SU-DHL-6 (cell line): ENCODE measurements around the gene FAM240A.
A peak's percentile ranks its signal among the peaks of the same experiment; 100 is the strongest.

ENCODE experiments used
- H2AFZ ChIP-seq: fragments of 200-600 bp; sonication (generic); 2 replicates; pipeline ENCODE4 v1.6.1; 2014; ENCODE audit warnings: low read depth, mild to moderate bottlenecking, moderate library complexity, mixed read lengths, antibody characterized with exemption, low read length; ENCODE audit not compliant: severe bottlenecking
- H3F3A ChIP-seq: fragments of 200-600 bp; shearing (Covaris generic); 2 replicates; pipeline ENCODE4 v1.6.0; 2016; ENCODE audit warnings: antibody characterized with exemption, mild to moderate bottlenecking; ENCODE audit not compliant: insufficient read depth
- H3K27ac ChIP-seq: fragments of 200-600 bp; sonication (generic); 2 replicates; pipeline ENCODE4 v1.5.1; 2016; ENCODE audit warnings: low read depth, mild to moderate bottlenecking, low read length, moderate library complexity, mixed read lengths
- H3K27me3 ChIP-seq: fragments of 200-600 bp; sonication (generic), shearing (Covaris generic); 2 replicates; pipeline ENCODE4 v1.6.0; 2014; ENCODE audit warnings: mild to moderate bottlenecking, low read length
- H3K36me3 ChIP-seq: fragments of 200-600 bp; sonication (generic); 2 replicates; pipeline ENCODE4 v1.6.1; 2014; ENCODE audit warnings: mild to moderate bottlenecking, low read length, mixed read lengths
- H3K4me2 ChIP-seq: fragments of 300-600, 200-600 bp; shearing (Covaris generic), sonication (generic); 2 replicates; pipeline ENCODE4 v1.6.0; 2014; ENCODE audit warnings: low read length, low read depth, mild to moderate bottlenecking; ENCODE audit not compliant: poor library complexity, severe bottlenecking
- H3K4me3 ChIP-seq: fragments of 200-600 bp; sonication (generic); 2 replicates; pipeline ENCODE4 v1.5.1; 2014; ENCODE audit warnings: antibody characterized with exemption, low read length, mild to moderate bottlenecking, mixed read lengths; ENCODE audit not compliant: insufficient read depth, poor library complexity, severe bottlenecking
- H3K79me2 ChIP-seq: fragments of 200-600 bp; sonication (generic); 2 replicates; pipeline ENCODE4 v1.6.1; 2014; ENCODE audit warnings: mild to moderate bottlenecking, low read length, moderate library complexity; ENCODE audit not compliant: insufficient read depth
- H3K9ac ChIP-seq: fragments of 200-600 bp; sonication (generic); 2 replicates; pipeline ENCODE4 v1.7.0; 2014; ENCODE audit warnings: mild to moderate bottlenecking, low read length
- H3K9me2 ChIP-seq: fragments of 200-600 bp; sonication (generic); replicated peaks from 2 replicates; pipeline ENCODE4 v1.6.1; 2014; ENCODE audit warnings: low read length; ENCODE audit not compliant: insufficient read depth
- H3K9me3 ChIP-seq: fragments of 200-600 bp; sonication (generic); 2 replicates; pipeline ENCODE4 v1.6.1; 2014; ENCODE audit warnings: low read length, mixed read lengths; ENCODE audit not compliant: insufficient read depth
- H4K20me1 ChIP-seq: fragments of 200-600 bp; sonication (generic); 2 replicates; pipeline ENCODE4 v1.6.1; 2014; ENCODE audit warnings: low read depth, mild to moderate bottlenecking, antibody characterized with exemption, low read length, moderate library complexity, mixed read lengths
- CTCF ChIP-seq: fragments of 200-600 bp; sonication (generic); IDR thresholded peaks from one replicate; pipeline ENCODE4 v1.5.1; 2017; ENCODE audit warnings: antibody characterized with exemption, mild to moderate bottlenecking, low read length, moderate library complexity; ENCODE audit not compliant: insufficient read depth, poor library complexity, severe bottlenecking
- EZH2phosphoT487 ChIP-seq: fragments of 200-600 bp; sonication (generic), shearing (Covaris generic); conservative IDR thresholded peaks from 2 replicates; pipeline ENCODE4 v1.6.1; 2018; ENCODE audit warnings: mild to moderate bottlenecking, antibody characterized with exemption, low read length, moderate library complexity, mixed read lengths

Gene FAM240A

GRCh38 chr3:46629551-46630517 is 17.5 kb downstream of the FAM240A start:
- no peak for TF ChIP-seq EZH2phosphoT487
- peak; percentile 98 for TF ChIP-seq CTCF
- H3K27ac ChIP-seq, result no peak overlapping the region

GRCh38 chr3:46632792-46633191 is 20.5 kb downstream of the FAM240A start:
- H3K27me3 ChIP-seq, result no peaks in the 10 kb centered on the region
- H3K27ac ChIP-seq, result no peak overlapping the region
- no peak for TF ChIP-seq CTCF
- no peak for TF ChIP-seq EZH2phosphoT487
- H3K9me2 ChIP-seq, result no peaks in the 10 kb centered on the region
- H3K9ac ChIP-seq, result no peak overlapping the region
- H3K4me3 ChIP-seq, result no peak overlapping the region
- H4K20me1 ChIP-seq, result no peaks in the 10 kb centered on the region
- no peaks in the 10 kb centered on the region for H3K9me3 ChIP-seq
- H3K36me3 ChIP-seq, result no peaks in the 10 kb centered on the region
- H3F3A ChIP-seq, result no peaks in the 10 kb centered on the region
- no peaks in the 10 kb centered on the region for H3K79me2 ChIP-seq
- no peak overlapping the region for H3K4me2 ChIP-seq
- no peak overlapping the region for H2AFZ ChIP-seq

More at GRCh38 chr3:46629551-46630517, 17.5 kb downstream of the FAM240A start:
- peak overlapping the region; percentile 49 for H3K4me2 ChIP-seq
- no peaks in the 10 kb centered on the region for H3F3A ChIP-seq
- H3K9me2 ChIP-seq, result no peaks in the 10 kb centered on the region
- H3K79me2 ChIP-seq, result no peaks in the 10 kb centered on the region
- H3K36me3 ChIP-seq, result no peaks in the 10 kb centered on the region
- no peaks in the 10 kb centered on the region for H3K27me3 ChIP-seq
- H2AFZ ChIP-seq, result peak overlapping the region; percentile 93
- no peaks in the 10 kb centered on the region for H4K20me1 ChIP-seq
- no peaks in the 10 kb centered on the region for H3K9me3 ChIP-seq
- H3K9ac ChIP-seq, result peak overlapping the region; percentile 31; the same call in 1 of the 2 replicates
- H3K4me3 ChIP-seq, result no peak overlapping the region

- H3F3A ChIP-seq, result no peaks in the 10 kb centered on the region
- TF ChIP-seq CTCF (no peak), EZH2phosphoT487 (no peak)
- H3K36me3 ChIP-seq, result no peaks in the 10 kb centered on the region
- H4K20me1 ChIP-seq, result no peaks in the 10 kb centered on the region
- H3K4me2 ChIP-seq, result no peak overlapping the region
- no peak overlapping the region for H3K9ac ChIP-seq
- H3K9me3 ChIP-seq, result no peaks in the 10 kb centered on the region
- no peaks in the 10 kb centered on the region for H3K9me2 ChIP-seq
- no peak overlapping the region for H3K27ac ChIP-seq
- no peaks in the 10 kb centered on the region for H3K79me2 ChIP-seq
- no peaks in the 10 kb centered on the region for H3K27me3 ChIP-seq
- no peak overlapping the region for H2AFZ ChIP-seq
- H3K4me3 ChIP-seq, result no peak overlapping the region
Measured at GRCh38 chr3:46634856-46635255, 22.5 kb downstream of the FAM240A start.
